GM20000 (cell line): ENCODE measurements around the gene NLGN1.

Experiments
- DNase-seq: peaks from one replicate; pipeline ENCODE4 v3.0.0; 2012; ENCODE audit warnings: low spot score
- TF ChIP-seq, protein P1 (sequence below): IDR thresholded peaks from 2 replicates; pipeline ENCODE4 v1.5.1; 2012; ENCODE audit warnings: mild to moderate bottlenecking, control low read depth; ENCODE audit errors: extremely low read depth, missing control alignments

The NLGN1 gene

DNA sequence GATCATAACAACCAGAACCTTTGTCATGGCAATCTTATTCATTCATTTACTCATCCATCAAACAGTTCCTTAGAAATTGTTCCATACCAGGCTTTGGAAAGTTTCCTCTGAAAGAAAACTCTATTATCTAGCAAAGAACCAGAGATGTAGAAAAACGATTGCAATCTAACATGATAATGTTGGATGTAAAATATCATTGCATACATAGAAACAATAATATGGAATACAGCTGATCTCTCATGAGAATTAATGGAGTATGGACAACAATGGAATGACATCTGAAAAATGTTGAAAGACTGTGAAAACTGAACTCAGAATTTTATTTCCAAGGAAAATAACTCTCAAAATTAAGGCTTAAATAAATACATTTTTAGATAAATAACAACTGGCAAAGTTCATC is 665.4 kb downstream of the NLGN1 start:
- DNase-seq: no peak
- TF ChIP-seq, protein P1, sequence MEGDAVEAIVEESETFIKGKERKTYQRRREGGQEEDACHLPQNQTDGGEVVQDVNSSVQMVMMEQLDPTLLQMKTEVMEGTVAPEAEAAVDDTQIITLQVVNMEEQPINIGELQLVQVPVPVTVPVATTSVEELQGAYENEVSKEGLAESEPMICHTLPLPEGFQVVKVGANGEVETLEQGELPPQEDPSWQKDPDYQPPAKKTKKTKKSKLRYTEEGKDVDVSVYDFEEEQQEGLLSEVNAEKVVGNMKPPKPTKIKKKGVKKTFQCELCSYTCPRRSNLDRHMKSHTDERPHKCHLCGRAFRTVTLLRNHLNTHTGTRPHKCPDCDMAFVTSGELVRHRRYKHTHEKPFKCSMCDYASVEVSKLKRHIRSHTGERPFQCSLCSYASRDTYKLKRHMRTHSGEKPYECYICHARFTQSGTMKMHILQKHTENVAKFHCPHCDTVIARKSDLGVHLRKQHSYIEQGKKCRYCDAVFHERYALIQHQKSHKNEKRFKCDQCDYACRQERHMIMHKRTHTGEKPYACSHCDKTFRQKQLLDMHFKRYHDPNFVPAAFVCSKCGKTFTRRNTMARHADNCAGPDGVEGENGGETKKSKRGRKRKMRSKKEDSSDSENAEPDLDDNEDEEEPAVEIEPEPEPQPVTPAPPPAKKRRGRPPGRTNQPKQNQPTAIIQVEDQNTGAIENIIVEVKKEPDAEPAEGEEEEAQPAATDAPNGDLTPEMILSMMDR: no peak

DNA sequence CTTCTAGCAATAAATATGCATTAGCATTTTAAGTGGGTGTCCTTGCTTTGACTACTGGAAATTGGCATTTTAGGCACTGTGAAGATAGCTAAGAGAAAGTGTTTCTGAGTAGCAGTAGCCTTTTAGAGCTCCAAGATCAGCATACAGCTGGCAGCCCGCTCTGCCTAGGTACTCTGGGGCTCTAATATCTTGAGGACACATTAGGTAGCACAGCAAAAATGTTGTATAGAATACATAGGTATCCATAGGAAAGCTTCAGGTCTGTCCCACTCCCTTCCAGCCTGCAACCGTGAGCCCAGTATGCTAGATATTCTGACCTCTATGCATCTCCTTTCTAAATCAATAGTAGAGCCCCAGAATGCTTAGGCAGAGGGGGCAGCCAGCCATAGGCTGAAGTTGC is 670.5 kb downstream of the NLGN1 start:
- no peak for DNase-seq

DNA sequence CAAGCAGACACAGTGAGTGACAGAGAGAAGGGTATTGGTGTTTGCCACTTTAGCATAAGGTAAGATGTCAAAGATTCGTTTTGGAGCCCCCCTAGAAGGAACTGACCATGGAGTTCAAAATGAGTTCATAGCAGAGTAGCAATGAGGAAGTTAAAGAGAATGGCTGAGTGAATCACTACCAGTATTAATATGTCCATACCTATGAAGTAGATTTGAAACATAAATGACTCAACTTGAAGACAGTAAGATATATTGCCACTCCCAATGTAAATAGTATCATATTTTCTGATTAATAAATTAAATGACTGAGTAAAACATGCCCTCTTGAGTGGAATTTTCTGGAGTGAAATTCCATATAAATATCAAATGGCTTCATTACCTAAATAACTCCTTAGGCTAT is 675.1 kb downstream of the NLGN1 start:
- TF ChIP-seq, protein P1: no peak
- DNase-seq: no peak

More for the DNA sequence above, 670.5 kb downstream of the NLGN1 start:
- TF ChIP-seq, protein P1: no peak

DNA sequence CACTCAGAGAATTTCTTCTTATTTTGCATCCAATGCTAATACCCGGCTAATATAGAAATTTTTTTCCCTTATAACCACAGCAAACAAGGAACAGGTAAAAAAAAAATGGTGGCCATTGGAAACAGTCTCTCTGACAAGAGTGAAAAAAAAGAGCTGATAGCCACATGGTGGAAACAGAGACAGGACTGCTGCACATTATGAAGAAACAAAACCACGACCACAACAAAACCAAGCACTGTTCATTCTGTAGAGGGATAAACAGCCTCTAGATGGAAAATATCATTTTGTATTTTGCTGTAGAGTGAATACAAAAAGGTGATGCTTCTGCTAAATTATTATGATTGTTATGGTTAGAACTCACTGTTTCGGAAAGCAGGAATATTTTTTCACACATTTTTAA is 686.2 kb downstream of the NLGN1 start:
- DNase-seq: no peak
- TF ChIP-seq, protein P1: no peak

DNA sequence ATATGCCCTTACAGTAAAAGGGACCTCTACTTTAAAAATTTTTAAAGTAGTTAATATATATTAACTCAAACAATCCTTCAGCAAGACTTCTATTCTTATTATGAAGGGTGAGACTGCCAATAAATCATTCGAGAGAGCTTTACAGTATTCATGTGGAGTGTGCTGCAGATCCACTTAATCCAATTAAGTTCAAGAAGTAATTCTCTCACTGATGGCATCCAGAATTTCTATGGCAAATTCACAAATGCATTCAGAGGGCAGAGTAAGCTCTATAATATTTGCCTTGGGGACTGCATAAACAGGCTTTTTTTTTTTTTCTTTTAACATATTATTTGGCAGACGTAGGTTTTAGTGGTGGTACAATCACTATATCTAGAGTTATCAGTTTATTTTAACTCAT is 692.0 kb downstream of the NLGN1 start:
- TF ChIP-seq, protein P1: no peak
- no peak for DNase-seq

DNA sequence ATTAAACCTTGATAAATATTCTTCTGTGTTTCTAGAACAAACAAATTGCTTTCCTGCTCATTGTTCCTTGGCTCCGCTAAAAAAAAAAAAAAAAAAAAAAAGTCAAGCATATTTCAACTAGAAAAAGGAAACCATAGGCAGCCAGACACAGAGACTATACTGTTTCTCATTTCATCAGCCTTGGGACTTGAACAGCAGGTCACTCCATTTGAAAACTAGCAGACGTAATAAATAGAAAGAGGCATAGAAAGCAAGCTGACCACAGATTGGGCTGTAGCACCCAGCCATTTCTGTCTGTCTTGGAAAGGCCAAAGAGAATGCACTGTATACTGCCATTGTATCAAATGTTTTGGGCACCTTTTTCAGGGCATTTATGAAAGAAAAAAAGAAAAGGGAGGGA is 697.1 kb downstream of the NLGN1 start:
- TF ChIP-seq, protein P1: no peak
- no peak for DNase-seq

DNA sequence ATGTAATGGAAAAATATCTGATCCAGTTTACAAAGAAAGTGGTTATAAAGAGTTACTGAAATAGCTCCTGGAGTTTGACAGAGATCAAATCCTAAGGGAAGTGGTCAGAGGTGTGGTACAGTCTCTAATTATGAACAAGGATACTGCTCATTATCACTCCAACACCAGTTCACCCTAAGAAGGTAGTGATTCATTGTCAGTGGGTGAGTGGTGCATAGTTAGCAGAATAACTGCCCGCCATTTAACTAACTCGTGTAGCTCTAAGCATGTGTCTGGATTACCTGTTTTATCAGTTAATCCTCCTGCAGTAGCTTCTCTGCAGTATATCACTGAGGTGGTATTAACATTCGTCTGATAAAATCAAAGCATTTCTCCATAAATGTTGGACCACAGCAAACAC is 700.1 kb downstream of the NLGN1 start:
- TF ChIP-seq, protein P1: no peak
- no peak for DNase-seq
